Activated CD4-positive, CD25-positive, alpha-beta regulatory T cell (primary cell): ENCODE results near the gene GLTP.

Experiments
- DNase-seq, 4 experiments: peaks; one replicate each; lab custom pipeline; 2025; lab: John Stamatoyannopoulos, UW

Gene GLTP

GRCh38 chr12:109820816-109821381 is 59.4 kb downstream of the GLTP start:
- DNase-seq, result no peak

- no peak for DNase-seq
These were observed 61.3 kb downstream of the GLTP start for GRCh38 chr12:109818905-109819500.

GRCh38 chr12:109818253-109818652 is 62.1 kb downstream of the GLTP start:
- DNase-seq, result no peak

- no peak for DNase-seq
These were observed 62.6 kb downstream of the GLTP start for GRCh38 chr12:109817627-109818231.

GRCh38 chr12:109816870-109817269 is 63.5 kb downstream of the GLTP start:
- no peak for DNase-seq

GRCh38 chr12:109815757-109816617 is 64.4 kb downstream of the GLTP start:
- no peak for DNase-seq

- DNase-seq, result no peak
These were observed 65.1 kb downstream of the GLTP start for GRCh38 chr12:109815225-109815624.

- DNase-seq, result no peak
These were observed 65.7 kb downstream of the GLTP start for GRCh38 chr12:109814600-109815150.

GRCh38 chr12:109813810-109814416 is 66.4 kb downstream of the GLTP start:
- DNase-seq, result no peak

GRCh38 chr12:109811624-109811995 is 68.7 kb downstream of the GLTP start:
- no peak for DNase-seq

GRCh38 chr12:109810954-109811623 is 69.3 kb downstream of the GLTP start:
- no peak for DNase-seq

GRCh38 chr12:109808876-109809646 is 71.3 kb downstream of the GLTP start:
- DNase-seq, result no peak

GRCh38 chr12:109807954-109808643 is 72.2 kb downstream of the GLTP start:
- DNase-seq, result no peak

- peak; percentile 16 to 59 (median 38) for DNase-seq
These were observed 75.2 kb downstream of the GLTP start for GRCh38 chr12:109804820-109805761.

GRCh38 chr12:109803678-109804077 is 76.7 kb downstream of the GLTP start:
- DNase-seq, result no peak

GRCh38 chr12:109802828-109803227 is 77.5 kb downstream of the GLTP start:
- no peak for DNase-seq
